ENCODE results near the gene DNM3. TPM values are rescaled to one million over a fixed set of nuclear protein-coding genes. Genes with fewer than 3 reads are reported as not detected.

The DNM3 gene
- total and polyA plus RNA-seq, 2 of the 8 experiments (the other 6 are each of a cell fraction or from before 2014, with no cell fraction given) = 2.0 to 8.5 TPM

- Histone ChIP-seq H3K4ac (replicated peaks; ENCODE audit: insufficient read length, low read depth, low read length) (no peak overlapping the region), H3K27ac (ENCODE audit: low read depth, low read length) (no peak overlapping the region), H3K79me1 (ENCODE audit: low read depth, low read length) (no peaks in the 10 kb centered on the region), H3K56ac (replicated peaks; ENCODE audit: insufficient read length, low read depth, low read length) (no peak overlapping the region), H2BK20ac (ENCODE audit: low read length) (no peak overlapping the region), H3K4me2 (ENCODE audit: insufficient read depth in 1 of 2, low read depth in 2 of 2, low read length in 2 of 2) (peak overlapping the region; percentile 6 to 19; a peak in 2 of 4 replicates), H3K9ac (replicated peaks in 1 of 4; ENCODE audit: extremely low read depth in 1 of 4, low read depth in 3 of 4, low read length in 3 of 4) (no peak overlapping the region), H3K9me3 (ENCODE audit: insufficient read depth in 2 of 2, low read depth in 1 of 2, low read length in 1 of 2) (no peaks in the 10 kb centered on the region), H3K23me2 (ENCODE audit: low read depth, low read length) (no peaks in the 10 kb centered on the region), H2BK5ac (ENCODE audit: low read depth, low read length) (no peak overlapping the region), H2BK120ac (replicated peaks; ENCODE audit: low read depth, low read length) (no peak overlapping the region), H3K79me2 (ENCODE audit: control insufficient read depth in 1 of 2, insufficient read depth in 2 of 2, low read length in 2 of 2) (no peaks in the 10 kb centered on the region), H2BK12ac (ENCODE audit: low read depth, low read length) (no peak overlapping the region), H3K4me3 (ENCODE audit: extremely low read depth in 1 of 4, insufficient read depth in 2 of 4, low read depth in 3 of 4, low read length in 4 of 4) (no peak overlapping the region; a peak in 1 of 8 replicates), H3K18ac (ENCODE audit: extremely low read depth, low read length) (no peak overlapping the region), H3K36me3 (ENCODE audit: control insufficient read depth in 2 of 4, insufficient read depth in 4 of 4, low read length in 3 of 4) (no peaks in the 10 kb centered on the region), H4K8ac (ENCODE audit: extremely low read depth, insufficient read depth, low read length) (no peak overlapping the region), H3K14ac (ENCODE audit: insufficient read length) (no peak overlapping the region), H2AFZ (ENCODE audit: low read length) (peak overlapping the region; percentile 48; the same call in 1 of the 2 replicates), H2AK5ac (ENCODE audit: low read depth, low read length) (no peak overlapping the region), H4K91ac (replicated peaks; ENCODE audit: insufficient read length, low read length) (no peak overlapping the region), H2BK15ac (ENCODE audit: low read length) (no peak overlapping the region), H3K4me1 (replicated peaks in 1 of 4; ENCODE audit: control insufficient read depth in 3 of 4, insufficient read depth in 4 of 4, low read length in 3 of 4) (peaks cover 0 to 4% (median 2%) of the 10 kb centered on the region in 4 experiments; a peak in 4 of 7 replicates), H3K27me3 (replicated peaks in 1 of 4; ENCODE audit: control insufficient read depth in 3 of 4, extremely low read depth in 1 of 4, insufficient read depth in 3 of 4, low read length in 3 of 4) (no peaks in the 10 kb centered on the region), H3K23ac (ENCODE audit: insufficient read length) (no peak overlapping the region), H4K20me1 (replicated peaks in 1 of 2; ENCODE audit: control insufficient read depth in 1 of 2, insufficient read depth in 2 of 2, low read length in 2 of 2) (no peaks in the 10 kb centered on the region), H4K5ac (ENCODE audit: insufficient read length, low read depth, low read length) (peak overlapping the region; percentile 79)
- CTCF ChIA-PET (ENCODE audit: partially characterized antibody) = interaction anchor here (0.7 to 1.4 kb wide), 3 partner anchors 56 to 217 kb away, joined by 3 to 6 read pairs (median 4); no protein-coding TSS in a partner anchor
- POLR2A ChIA-PET (ENCODE audit: partially characterized antibody) = no interaction called here
- FAIRE-seq = no peak
- no peak for DNase-seq (ENCODE audit: low read depth in 1 of 2, low spot score in 2 of 2)
- TF ChIP-seq SP4 (IDR thresholded peaks at IDR 0.05; ENCODE audit: low read length) (no peak), TAF7 (optimal IDR thresholded peaks at IDR 0.05; ENCODE audit: borderline replicate concordance, low read depth, low read length) (no peak), SRF (IDR thresholded peaks at IDR 0.05; ENCODE audit: low read depth, low read length) (no peak), CHD1 (IDR thresholded peaks at IDR 0.05; ENCODE audit: low read depth, low read length) (no peak), KDM4A (IDR thresholded peaks at IDR 0.05; ENCODE audit: low read depth, low read length, severe bottlenecking) (no peak), SIX5 (IDR thresholded peaks at IDR 0.05; ENCODE audit: low read depth, low read length) (no peak), JUN (IDR thresholded peaks at IDR 0.05; ENCODE audit: low read depth, low read length) (no peak), SP2 (IDR thresholded peaks at IDR 0.05; ENCODE audit: low read length) (no peak), TAF1 (IDR thresholded peaks at IDR 0.05; ENCODE audit: low read depth, low read length) (no peak), BACH1 (IDR thresholded peaks at IDR 0.05; ENCODE audit: low read length) (no peak), NANOG (IDR thresholded peaks at IDR 0.05; ENCODE audit: insufficient read depth, low read depth, low read length, poor library complexity, severe bottlenecking) (no peak), RXRA (IDR thresholded peaks at IDR 0.05; ENCODE audit: insufficient read depth, low read depth, low read length) (no peak)
- TF ChIP-seq, protein P1, sequence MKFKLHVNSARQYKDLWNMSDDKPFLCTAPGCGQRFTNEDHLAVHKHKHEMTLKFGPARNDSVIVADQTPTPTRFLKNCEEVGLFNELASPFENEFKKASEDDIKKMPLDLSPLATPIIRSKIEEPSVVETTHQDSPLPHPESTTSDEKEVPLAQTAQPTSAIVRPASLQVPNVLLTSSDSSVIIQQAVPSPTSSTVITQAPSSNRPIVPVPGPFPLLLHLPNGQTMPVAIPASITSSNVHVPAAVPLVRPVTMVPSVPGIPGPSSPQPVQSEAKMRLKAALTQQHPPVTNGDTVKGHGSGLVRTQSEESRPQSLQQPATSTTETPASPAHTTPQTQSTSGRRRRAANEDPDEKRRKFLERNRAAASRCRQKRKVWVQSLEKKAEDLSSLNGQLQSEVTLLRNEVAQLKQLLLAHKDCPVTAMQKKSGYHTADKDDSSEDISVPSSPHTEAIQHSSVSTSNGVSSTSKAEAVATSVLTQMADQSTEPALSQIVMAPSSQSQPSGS (IDR thresholded peaks at IDR 0.05; ENCODE audit: low read length) = no peak
Observed at GRCh38 chr1:172185211-172185610, 343.9 kb downstream of the DNM3 start.

Data from H1 (cell line).